ENCODE results near the gene ADAMTS18.

- TF ChIP-seq, protein P1, sequence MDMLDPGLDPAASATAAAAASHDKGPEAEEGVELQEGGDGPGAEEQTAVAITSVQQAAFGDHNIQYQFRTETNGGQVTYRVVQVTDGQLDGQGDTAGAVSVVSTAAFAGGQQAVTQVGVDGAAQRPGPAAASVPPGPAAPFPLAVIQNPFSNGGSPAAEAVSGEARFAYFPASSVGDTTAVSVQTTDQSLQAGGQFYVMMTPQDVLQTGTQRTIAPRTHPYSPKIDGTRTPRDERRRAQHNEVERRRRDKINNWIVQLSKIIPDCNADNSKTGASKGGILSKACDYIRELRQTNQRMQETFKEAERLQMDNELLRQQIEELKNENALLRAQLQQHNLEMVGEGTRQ (IDR thresholded peaks at IDR 0.05), result no peak
- TF ChIP-seq, protein P2, sequence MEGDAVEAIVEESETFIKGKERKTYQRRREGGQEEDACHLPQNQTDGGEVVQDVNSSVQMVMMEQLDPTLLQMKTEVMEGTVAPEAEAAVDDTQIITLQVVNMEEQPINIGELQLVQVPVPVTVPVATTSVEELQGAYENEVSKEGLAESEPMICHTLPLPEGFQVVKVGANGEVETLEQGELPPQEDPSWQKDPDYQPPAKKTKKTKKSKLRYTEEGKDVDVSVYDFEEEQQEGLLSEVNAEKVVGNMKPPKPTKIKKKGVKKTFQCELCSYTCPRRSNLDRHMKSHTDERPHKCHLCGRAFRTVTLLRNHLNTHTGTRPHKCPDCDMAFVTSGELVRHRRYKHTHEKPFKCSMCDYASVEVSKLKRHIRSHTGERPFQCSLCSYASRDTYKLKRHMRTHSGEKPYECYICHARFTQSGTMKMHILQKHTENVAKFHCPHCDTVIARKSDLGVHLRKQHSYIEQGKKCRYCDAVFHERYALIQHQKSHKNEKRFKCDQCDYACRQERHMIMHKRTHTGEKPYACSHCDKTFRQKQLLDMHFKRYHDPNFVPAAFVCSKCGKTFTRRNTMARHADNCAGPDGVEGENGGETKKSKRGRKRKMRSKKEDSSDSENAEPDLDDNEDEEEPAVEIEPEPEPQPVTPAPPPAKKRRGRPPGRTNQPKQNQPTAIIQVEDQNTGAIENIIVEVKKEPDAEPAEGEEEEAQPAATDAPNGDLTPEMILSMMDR (IDR thresholded peaks at IDR 0.05), result no peak
These were observed 35.8 kb downstream of the ADAMTS18 start for GRCh38 chr16:77399066-77399465.
